Karpas-422 (cell line): ENCODE results near the gene TTC9B. TPM values are rescaled to one million over a fixed set of nuclear protein-coding genes. Genes with fewer than 3 reads are reported as not detected.

Source experiments
- DNase-seq: peaks from one replicate; pipeline ENCODE4 v3.0.0-alpha.2; 2015
- H2AFZ ChIP-seq: fragments of 200-600 bp; sonication (generic); 2 replicates; pipeline ENCODE4 v1.6.1; 2014; ENCODE audit warnings: antibody characterized with exemption, low read length, mixed read lengths
- H3K27ac ChIP-seq: fragments of 200-600 bp; sonication (generic); 2 replicates; pipeline ENCODE4 v1.5.1; 2014; ENCODE audit warnings: mild to moderate bottlenecking, low read length, moderate library complexity
- H3K27me3 ChIP-seq: fragments of 200-600 bp; sonication (generic); 2 replicates; pipeline ENCODE4 v1.6.1; 2014; ENCODE audit warnings: low read length, mixed read lengths
- H3K36me3 ChIP-seq: fragments of 200-600 bp; sonication (generic); 2 replicates; pipeline ENCODE4 v1.6.1; 2014; ENCODE audit warnings: low read length, mixed read lengths; ENCODE audit not compliant: insufficient read depth
- H3K4me1 ChIP-seq: fragments of 200-600 bp; sonication (generic); 2 replicates; pipeline ENCODE4 v1.6.1; 2014; ENCODE audit warnings: mild to moderate bottlenecking, low read length, mixed read lengths
- H3K4me2 ChIP-seq: fragments of 200-600 bp; sonication (generic); 2 replicates; pipeline ENCODE4 v1.6.1; 2014; ENCODE audit warnings: low read length, low read depth, mild to moderate bottlenecking; ENCODE audit not compliant: poor library complexity, severe bottlenecking
- H3K4me3 ChIP-seq: fragments of 200-600 bp; sonication (generic); 2 replicates; pipeline ENCODE4 v1.5.1; 2014; ENCODE audit warnings: mild to moderate bottlenecking, antibody characterized with exemption, low read length, mixed read lengths
- H3K79me2 ChIP-seq: fragments of 200-600 bp; sonication (generic); 2 replicates; pipeline ENCODE4 v1.6.1; 2014; ENCODE audit warnings: mild to moderate bottlenecking, low read length, mixed read lengths
- H3K9ac ChIP-seq: fragments of 200-600 bp; sonication (generic); 2 replicates; pipeline ENCODE4 v1.6.0; 2014; ENCODE audit warnings: low read length
- H3K9me2 ChIP-seq: fragments of 200-600 bp; sonication (generic), shearing (Covaris generic); replicated peaks from 2 replicates; pipeline ENCODE4 v1.6.0; 2014; ENCODE audit warnings: mild to moderate bottlenecking, low read length, moderate library complexity; ENCODE audit not compliant: insufficient read depth
- H3K9me3 ChIP-seq: fragments of 300-700, 200-600 bp; sonication (generic); 2 replicates; pipeline ENCODE4 v1.6.1; 2014; ENCODE audit warnings: low read length, mixed read lengths
- H4K20me1 ChIP-seq: fragments of 200-600 bp; sonication (generic); 2 replicates; pipeline ENCODE4 v1.6.1; 2014; ENCODE audit warnings: mild to moderate bottlenecking, antibody characterized with exemption, low read length, low read depth; ENCODE audit not compliant: insufficient read depth
- total RNA-seq: library from RNA; depleted of rRNA; stranded (reverse); fragments of >200 nt; shearing (Covaris generic); gene quantifications from 2 replicates; pipeline ENCODE4 v1.2.3, GENCODE V29; 2014; ENCODE audit warnings: low replicate concordance; rRNA removed

TTC9B gene
- not detected in 2 replicates for total RNA-seq

- DNase-seq, result no peak
- Histone ChIP-seq H2AFZ (no peak within 1 kb of the TSS), H3K9ac (no peak within 1 kb of the TSS), H3K36me3 (no peaks in the 10 kb centered on the region), H4K20me1 (no peaks in the 10 kb centered on the region), H3K4me1 (no peaks in the 10 kb centered on the region), H3K27ac (no peak within 1 kb of the TSS), H3K9me3 (no peaks in the 10 kb centered on the region), H3K4me3 (no peak within 1 kb of the TSS), H3K27me3 (no peaks in the 10 kb centered on the region), H3K79me2 (no peaks in the 10 kb centered on the region), H3K9me2 (no peaks in the 10 kb centered on the region), H3K4me2 (no peak within 1 kb of the TSS)
Observed at GRCh38 chr19:40217934-40218890, at the start of gene TTC9B. TTC9B (minus strand) TSS chr19:40218384; CDS start chr19:40218381, 3 bp downstream.

GRCh38 chr19:40267601-40267997 lies 49.4 kb upstream of the TTC9B start:
- Histone ChIP-seq H3K9me2 (no peaks in the 10 kb centered on the region), H3K36me3 (peaks cover 3% of the 10 kb centered on the region; the same call in 1 of the 2 replicates), H2AFZ (no peak overlapping the region), H3K27ac (no peak overlapping the region), H3K4me1 (peaks cover 9% of the 10 kb centered on the region), H3K4me2 (no peak overlapping the region), H3K9ac (no peak overlapping the region), H3K4me3 (no peak overlapping the region), H3K79me2 (peaks cover 98% of the 10 kb centered on the region), H4K20me1 (peaks cover 35% of the 10 kb centered on the region; the same call in 1 of the 2 replicates), H3K27me3 (no peaks in the 10 kb centered on the region), H3K9me3 (no peaks in the 10 kb centered on the region)
- no peak for DNase-seq

GRCh38 chr19:40266912-40267600 lies 48.9 kb upstream of the TTC9B start:
- Histone ChIP-seq H3K9me2 (no peaks in the 10 kb centered on the region), H3K27ac (no peak overlapping the region), H2AFZ (no peak overlapping the region), H4K20me1 (peaks cover 31% of the 10 kb centered on the region; the same call in 1 of the 2 replicates), H3K36me3 (peaks cover 3% of the 10 kb centered on the region; the same call in 1 of the 2 replicates), H3K9me3 (no peaks in the 10 kb centered on the region), H3K79me2 (peaks cover 98% of the 10 kb centered on the region), H3K4me3 (no peak overlapping the region), H3K27me3 (no peaks in the 10 kb centered on the region), H3K9ac (no peak overlapping the region), H3K4me2 (no peak overlapping the region), H3K4me1 (peaks cover 9% of the 10 kb centered on the region)
- DNase-seq, result no peak

GRCh38 chr19:40266119-40266518 lies 47.9 kb upstream of the TTC9B start:
- no peak for DNase-seq
- no peak overlapping the region for H3K4me3 ChIP-seq
- H3K27me3 ChIP-seq, result no peaks in the 10 kb centered on the region
- H3K9ac ChIP-seq, result no peak overlapping the region
- peaks cover 96% of the 10 kb centered on the region for H3K79me2 ChIP-seq
- H4K20me1 ChIP-seq, result peaks cover 28% of the 10 kb centered on the region; the same call in 1 of the 2 replicates
- peaks cover 3% of the 10 kb centered on the region for H3K36me3 ChIP-seq
- H3K9me3 ChIP-seq, result no peaks in the 10 kb centered on the region
- H3K4me2 ChIP-seq, result no peak overlapping the region
- H2AFZ ChIP-seq, result no peak overlapping the region
- H3K27ac ChIP-seq, result no peak overlapping the region
- H3K9me2 ChIP-seq, result no peaks in the 10 kb centered on the region
- H3K4me1 ChIP-seq, result peaks cover 9% of the 10 kb centered on the region

- no peaks in the 10 kb centered on the region for H3K9me2 ChIP-seq
- peaks cover 28% of the 10 kb centered on the region; the same call in 1 of the 2 replicates for H4K20me1 ChIP-seq
- H3K27ac ChIP-seq, result no peak overlapping the region
- no peak for DNase-seq
- peaks cover 9% of the 10 kb centered on the region for H3K4me1 ChIP-seq
- H3K9me3 ChIP-seq, result no peaks in the 10 kb centered on the region
- H3K36me3 ChIP-seq, result peaks cover 3% of the 10 kb centered on the region
- H3K4me3 ChIP-seq, result no peak overlapping the region
- H3K4me2 ChIP-seq, result no peak overlapping the region
- peaks cover 97% of the 10 kb centered on the region for H3K79me2 ChIP-seq
- H3K27me3 ChIP-seq, result no peaks in the 10 kb centered on the region
- H2AFZ ChIP-seq, result no peak overlapping the region
- H3K9ac ChIP-seq, result no peak overlapping the region
Observed at GRCh38 chr19:40265763-40266099, 47.5 kb upstream of the TTC9B start.

- Histone ChIP-seq H3K36me3 (peaks cover 3% of the 10 kb centered on the region), H3K79me2 (peaks cover 95% of the 10 kb centered on the region), H4K20me1 (peaks cover 25% of the 10 kb centered on the region; the same call in 1 of the 2 replicates)
Observed at GRCh38 chr19:40265055-40265762, 47.0 kb upstream of the TTC9B start.

GRCh38 chr19:40264314-40265054 lies 46.3 kb upstream of the TTC9B start:
- H3K9ac ChIP-seq, result no peak overlapping the region
- peaks cover 95% of the 10 kb centered on the region for H3K79me2 ChIP-seq
- no peak overlapping the region for H3K4me3 ChIP-seq
- H3K4me1 ChIP-seq, result peaks cover 9% of the 10 kb centered on the region
- peaks cover 24% of the 10 kb centered on the region; the same call in 1 of the 2 replicates for H4K20me1 ChIP-seq
- H3K36me3 ChIP-seq, result peaks cover 3% of the 10 kb centered on the region
- no peak overlapping the region for H2AFZ ChIP-seq
- H3K9me2 ChIP-seq, result no peaks in the 10 kb centered on the region
- no peaks in the 10 kb centered on the region for H3K27me3 ChIP-seq
- H3K4me2 ChIP-seq, result no peak overlapping the region
- DNase-seq, result no peak
- no peaks in the 10 kb centered on the region for H3K9me3 ChIP-seq
- H3K27ac ChIP-seq, result no peak overlapping the region

More at GRCh38 chr19:40265055-40265762, 47.0 kb upstream of the TTC9B start:
- H3K27me3 ChIP-seq, result no peaks in the 10 kb centered on the region
- H3K9me3 ChIP-seq, result no peaks in the 10 kb centered on the region
- H2AFZ ChIP-seq, result no peak overlapping the region
- H3K4me1 ChIP-seq, result peaks cover 9% of the 10 kb centered on the region
- no peak overlapping the region for H3K4me3 ChIP-seq
- H3K9me2 ChIP-seq, result no peaks in the 10 kb centered on the region
- no peak overlapping the region for H3K9ac ChIP-seq
- H3K27ac ChIP-seq, result no peak overlapping the region
- DNase-seq, result no peak
- H3K4me2 ChIP-seq, result no peak overlapping the region
